Fibroblast of skin of back (primary cell): ENCODE results near the gene OGA.
A peak's percentile ranks its signal among the peaks of the same experiment; 100 is the strongest.

Experiments used
- DNase-seq: peaks from one replicate; pipeline ENCODE4 v3.0.0-alpha.2; 2013

OGA gene

DNA sequence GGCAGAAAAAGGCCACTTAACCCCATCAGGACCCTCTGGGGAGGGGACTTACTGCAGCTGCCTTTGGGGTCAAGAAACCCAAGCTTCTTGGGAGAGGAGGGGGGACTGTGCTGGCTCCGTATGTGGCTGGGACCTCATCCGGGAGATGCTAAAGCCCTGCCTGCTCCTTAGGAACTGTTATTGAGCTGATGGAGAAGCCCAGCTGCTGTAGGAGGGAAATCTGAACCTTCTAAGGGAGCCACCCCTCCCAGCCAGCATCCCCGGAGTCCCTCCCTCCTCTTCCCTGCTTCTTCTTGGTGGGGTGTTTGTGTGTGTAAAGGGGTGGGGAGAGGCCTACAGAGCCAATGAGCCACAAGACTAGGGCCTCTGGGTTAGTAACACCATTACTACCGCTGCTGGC, 17.1 kb upstream of the OGA start:
- no peak for DNase-seq

DNA sequence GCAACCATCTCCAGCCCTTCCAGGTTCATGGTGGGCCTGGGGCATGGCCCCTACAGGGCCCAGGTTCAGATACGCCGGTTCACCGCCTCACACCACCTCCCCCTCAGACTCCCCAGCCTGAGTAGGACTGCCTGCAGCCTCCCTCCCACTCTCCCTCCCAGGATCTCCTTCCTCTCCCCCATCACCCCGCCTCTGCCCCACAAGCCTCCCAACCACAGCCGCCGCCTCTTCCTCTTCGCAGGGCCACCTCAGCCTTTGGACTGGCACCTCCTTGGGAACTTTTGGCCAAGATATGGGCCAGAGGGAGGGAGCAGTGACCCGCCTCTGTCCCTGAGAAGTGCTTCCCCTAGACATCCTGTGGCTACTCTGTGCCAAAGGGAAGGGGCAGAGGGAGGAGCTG, 16.1 kb upstream of the OGA start:
- DNase-seq: no peak

DNA sequence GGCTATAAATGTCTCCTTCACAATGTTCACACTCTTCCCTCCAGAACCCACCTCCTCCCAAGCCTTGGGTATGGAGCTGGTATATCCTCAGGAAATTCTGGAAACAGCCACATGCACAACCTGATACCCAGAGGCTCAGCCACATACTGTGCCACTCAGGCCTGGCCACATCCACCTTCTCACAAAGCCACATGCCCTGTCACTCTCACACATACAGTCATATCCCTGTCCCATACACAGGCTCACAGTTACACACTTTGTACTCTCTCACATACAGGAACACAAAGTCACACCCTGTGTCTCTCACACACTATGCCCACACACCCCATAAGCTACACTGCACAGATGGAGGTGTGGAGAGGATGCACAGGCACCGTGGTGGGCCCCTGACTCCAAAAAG, 15.2 kb upstream of the OGA start:
- no peak for DNase-seq

DNA sequence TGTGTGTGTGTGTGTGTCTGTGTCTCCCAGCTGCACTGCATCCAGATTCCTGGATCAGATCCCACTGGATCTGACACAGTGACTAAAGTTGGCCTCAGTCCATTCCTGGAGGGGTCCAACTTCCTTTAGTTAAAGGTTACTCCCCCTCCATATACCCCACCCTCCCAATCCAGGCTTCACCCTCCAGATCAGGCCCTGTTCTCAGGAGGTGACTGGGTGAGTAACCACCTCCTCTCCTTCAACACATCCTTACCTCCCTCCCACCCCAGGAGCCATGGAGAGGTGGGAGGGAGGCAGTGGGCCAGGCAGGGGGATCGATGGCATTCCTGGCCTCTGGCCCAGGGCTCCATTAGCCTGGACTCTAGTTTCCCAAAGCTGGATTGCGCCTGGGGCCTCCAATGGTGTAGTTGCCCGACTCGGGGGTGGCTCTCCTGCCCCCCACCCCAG, 14.1 kb upstream of the OGA start:
- no peak for DNase-seq

DNA sequence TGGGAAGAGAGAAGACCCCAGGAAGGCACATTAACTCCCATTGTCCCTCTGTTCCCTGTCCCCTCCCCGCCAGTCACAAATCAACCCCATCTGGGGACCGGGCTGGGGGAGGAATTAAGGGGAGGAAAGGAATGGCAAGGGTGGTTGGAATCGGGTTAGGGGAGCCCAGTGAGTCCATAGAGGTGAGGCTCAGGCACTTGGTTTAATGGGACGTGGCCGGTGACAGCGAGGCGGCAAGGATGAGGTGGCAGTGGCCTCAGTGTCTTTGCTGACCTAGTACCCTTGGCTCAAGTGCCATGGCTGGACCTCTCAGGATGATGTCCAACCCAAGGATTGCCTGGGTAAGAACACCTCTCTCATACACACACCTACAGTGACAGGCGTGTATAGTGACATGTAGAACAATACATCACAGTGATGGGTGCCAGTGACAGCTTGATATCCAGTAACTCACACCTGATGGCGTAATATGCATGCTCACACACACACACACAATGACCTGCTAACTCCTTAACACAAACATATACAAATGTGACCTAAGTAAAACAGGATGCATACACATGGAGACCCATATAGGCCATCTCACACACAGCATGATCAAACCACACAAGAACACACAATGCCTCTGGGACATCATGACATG, 13.0 kb upstream of the OGA start:
- no peak for DNase-seq

DNA sequence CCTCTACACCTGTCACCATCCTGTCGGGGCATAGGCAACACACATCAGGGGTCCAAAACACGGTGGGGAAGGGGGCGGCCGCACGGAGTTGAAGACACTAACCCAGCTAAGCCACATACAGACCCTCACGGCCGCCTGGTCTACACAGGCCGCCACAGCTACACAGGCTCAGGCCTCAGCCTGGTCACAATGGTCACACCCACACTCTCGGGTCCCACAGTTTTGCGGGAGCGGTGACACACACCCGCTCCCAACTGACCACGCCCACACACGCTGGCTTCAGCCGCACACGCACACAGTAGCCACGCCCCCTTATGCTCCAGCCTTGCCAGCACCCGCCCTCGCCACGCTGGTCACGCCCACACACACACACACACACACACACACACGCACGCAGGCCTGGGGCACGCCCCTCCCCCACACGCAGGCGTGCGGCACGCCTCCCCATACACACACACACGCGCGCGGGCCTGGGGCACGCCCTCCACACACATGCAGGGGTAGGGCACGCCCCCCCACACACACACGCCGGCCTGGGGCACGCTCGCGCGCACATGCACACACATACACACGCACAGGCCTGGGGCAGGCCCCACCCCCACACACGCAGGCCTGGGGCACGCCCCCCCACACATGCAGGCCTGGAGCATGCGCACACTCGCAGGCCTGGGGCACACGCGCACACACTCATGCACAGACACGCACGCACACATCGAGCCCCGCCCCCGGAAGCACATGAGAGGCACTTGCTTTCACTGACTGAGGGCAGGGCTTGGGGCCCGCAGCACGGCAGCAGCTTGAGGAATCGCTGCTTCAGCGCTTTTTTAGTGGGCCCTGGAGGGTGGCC, 12.3 kb upstream of the OGA start:
- peak; percentile 88 for DNase-seq

DNA sequence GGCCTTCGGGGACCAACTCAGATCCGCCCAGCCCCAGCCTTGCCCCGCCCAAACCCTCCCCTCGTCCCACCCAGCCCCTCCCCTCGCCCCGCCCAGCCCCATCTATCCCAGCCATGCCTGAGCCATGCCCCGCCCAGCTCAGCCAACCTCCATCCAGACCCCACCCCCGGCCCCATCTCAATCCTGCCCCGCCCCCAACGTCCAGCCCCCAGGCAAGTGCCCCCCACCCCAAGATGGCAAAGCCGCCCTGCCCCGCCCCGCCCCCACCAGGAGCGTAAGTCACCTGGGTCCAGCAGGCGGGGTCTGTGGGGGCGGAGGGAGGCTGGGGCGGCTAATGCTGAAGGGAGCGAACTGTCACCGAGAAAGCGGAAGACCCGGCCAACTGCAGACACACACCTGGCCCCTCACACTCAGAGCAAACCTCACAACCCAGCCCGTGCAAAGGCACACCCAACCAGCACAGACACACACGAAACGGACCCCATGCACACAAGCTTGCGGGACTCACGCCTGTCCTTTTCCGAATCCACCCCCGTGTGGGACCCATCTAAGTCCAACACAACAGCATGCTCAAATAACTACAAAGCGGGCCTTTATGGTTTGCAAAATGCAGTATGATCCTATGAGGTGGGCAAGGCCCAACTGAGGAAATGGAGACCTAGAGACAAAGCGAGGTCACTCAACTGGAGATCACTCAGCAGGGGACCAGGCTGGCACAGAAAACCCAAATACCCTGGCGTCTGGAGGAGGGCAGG, 11.5 kb upstream of the OGA start:
- peak; percentile 37 for DNase-seq

DNA sequence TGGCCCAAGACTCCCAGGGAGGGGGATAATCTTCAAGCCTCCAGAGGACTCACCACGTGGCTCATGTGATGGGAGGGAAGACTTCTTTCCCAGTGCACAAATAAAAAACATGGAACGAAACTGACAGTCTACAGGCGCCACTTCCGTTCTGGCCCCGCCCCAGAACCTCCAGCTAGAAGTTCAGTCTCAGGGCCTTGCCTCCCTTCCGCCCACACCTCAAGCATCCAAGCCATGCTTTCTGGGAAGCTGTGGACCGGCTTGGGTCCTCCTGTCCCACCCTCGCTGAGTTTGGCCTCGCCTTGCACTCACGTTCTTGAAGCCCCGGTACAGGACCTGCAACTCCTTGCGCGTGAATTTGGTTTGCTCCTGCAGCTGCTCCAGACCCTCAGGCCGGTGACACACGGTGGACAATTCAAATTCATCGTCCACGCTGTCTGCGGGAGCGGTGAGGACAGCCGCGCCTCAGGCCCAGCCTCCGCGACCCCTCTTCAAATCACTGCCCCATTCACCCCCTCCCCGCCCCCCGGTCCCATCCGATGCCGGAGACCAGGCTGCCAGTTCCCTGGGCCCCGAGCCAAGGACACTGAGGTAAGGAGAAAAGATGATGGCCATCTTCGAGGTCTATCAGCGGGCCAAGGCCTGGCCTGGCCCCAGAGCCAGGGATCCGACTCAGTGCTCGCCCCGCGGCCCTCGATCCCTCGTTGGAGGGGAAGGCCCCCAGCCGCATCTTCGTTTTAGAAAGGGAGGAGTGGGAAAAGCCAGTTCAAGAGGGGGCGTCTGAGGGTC, 10.7 kb upstream of the OGA start:
- DNase-seq: no peak

DNA sequence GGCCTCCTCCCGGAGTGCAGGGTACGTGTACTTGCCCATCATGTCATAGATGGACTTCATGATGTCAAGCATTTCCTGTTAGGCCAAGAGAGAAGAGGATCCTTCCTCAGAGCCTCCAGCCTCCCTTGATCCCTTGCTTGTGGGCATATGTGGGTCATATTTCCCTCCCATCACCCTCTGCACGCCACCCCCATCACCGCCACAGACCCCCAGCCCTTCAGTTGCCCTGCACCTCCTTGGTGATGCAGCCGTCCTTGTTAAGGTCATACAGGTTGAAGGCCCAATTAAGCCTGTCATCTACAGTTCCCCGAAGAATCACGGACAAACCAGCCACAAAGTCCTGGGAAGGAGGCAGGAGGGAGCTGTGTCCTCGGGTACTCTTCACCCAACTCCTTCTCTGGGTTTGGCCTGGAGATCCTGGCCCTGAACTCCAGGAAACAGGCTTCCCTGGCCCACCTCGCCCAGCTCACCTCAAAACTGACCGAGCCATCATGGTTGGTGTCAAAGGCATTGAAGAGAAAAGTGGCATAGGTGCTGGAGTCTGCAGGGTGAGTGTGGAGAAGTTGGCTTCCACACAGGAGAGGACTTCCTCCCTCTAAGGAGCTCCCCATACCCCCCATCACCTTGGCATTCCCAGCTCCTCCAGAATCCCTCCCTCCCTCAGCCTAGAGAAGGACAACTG, 9.8 kb upstream of the OGA start:
- no peak for DNase-seq

DNA sequence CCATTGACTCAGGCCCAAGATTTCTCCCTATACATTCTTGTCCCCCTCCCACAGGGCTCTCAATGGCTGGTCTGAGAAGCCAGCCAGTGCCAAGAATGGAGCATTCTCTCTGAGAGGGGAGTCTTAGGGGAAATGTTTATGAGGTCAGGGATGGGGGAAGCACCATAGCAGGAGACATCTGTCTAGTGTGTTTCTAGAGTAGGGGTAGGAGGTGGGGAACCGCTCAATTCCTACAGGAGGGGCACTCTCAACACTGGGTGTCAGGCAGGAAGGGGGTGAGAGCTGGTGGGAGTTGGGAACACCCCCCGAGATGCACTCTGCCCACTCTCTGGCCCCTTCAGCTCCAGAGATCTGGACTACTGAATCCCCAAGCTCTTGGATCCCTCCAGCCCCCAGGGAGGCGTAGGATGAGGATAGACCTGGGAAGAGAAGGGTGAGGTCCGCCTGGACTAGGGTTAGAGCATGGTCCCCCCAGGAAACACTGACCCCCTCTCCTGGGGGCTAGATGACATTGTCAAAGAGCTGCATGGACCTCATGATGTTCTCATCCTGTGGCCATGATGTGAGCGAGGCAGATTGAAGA, 8.7 kb upstream of the OGA start:
- DNase-seq: no peak

DNA sequence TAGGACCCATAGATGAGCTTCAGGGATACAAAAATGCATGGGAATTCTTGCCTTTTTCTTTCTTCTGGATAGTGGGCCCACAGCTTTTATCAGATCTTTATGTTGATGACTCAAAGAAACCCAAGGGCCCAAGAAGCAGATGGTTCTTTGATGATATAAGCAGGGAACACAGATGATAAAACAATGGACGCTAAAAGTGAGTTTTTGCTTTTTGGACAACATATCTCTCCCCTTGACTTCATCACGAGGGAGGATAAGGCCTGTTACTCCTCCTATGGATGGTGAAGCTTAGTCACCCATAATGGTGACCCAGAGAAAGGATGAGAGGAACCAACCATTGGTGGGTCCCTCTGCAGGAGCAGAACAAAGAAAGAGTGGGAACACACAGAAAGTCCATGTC, 6.5 kb upstream of the OGA start:
- no peak for DNase-seq

DNA sequence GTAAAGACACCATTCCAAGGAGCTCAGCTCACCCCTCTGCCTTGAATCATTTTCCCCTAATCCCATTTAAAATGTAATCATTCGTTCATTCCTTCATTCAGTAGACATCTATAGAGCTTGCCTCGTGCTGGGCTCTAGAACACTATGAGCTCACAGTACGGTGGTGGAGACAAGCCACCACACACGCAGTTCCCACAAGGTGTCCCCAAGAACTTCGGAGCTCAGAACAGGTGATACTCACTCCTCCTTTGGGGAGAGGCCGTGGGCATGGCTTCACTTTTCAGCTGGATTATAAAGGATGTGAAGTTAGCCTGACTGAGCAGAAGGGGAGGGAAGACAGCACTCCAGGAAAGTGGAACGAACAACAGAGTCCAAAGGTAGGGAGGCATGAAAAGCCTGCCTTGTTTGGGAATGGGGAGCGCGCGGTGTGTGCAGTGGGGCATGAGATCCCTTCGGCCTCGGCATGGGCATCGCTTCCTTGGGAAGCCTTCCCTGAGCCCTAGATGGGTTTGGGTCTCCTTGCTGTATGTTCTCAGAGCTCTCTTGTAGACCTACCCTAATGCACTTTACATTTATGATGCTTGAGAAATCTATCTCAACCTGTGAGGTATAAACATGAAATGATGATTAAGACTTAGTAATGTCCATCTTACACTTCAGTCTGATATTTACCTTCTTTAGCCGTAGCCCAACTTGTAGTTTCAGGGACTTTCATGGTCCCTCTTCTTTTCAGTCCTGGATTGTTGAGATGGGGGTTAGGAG, 809 bp upstream of the OGA start:
- DNase-seq: no peak

DNA sequence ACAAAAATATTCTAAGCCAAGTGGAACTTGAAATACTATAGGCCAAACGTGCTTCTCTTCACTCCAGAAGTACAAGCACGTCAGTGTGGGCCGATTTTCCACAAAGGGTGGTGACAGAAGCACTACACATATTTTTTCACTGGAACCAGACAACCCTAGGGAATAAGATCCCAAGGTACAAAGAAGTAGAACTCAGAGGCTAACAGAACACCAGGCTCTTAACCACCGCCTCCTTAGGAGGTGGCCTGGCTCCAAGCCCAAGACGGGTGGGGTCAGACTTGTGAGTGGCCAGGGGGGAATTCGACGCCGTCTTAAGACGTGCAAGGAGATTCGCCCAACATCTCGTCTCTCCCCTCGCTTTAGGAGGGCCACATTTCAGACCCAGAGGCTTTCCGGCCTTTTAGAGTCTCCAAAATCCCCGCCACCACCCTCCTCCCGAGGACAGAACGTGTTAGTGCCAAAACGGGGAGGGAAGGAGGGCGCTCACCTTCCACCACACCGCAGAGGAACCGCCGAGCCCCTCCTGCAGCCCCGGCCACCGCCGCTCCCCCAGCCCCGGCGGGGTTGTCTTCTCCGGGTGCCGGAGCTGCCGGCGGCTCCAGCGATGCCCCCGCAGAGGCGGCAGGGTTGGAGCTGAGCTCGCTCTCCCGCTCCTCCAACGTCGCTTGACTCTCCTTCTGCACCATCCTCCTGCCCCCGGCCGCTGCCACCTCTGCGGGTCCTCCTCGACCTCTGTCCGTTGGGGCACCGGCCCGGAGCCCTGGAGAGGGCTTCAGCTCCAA, 716 bp downstream of the OGA start:
- peak; percentile 95 for DNase-seq

DNA sequence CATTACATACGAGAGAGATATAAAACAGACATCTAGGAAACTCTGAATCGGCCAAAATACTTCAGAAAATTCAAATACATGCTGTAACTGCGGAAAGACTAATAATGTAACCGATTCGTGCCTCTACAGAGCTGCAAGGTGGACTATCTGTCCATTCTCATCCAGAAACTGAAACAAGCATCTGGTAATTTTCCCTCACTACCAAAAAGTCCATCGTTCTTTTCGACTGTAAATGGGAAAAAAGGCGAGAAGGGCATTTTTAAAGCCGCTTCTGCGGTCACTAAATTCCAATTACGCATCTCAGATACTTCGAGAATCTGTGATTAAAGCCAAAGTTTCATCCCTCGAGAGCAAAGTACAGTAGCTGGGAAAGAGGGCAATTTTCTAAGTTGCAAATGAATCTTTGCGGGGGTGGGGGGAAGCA, 1.3 kb downstream of the OGA start:
- no peak for DNase-seq

DNA sequence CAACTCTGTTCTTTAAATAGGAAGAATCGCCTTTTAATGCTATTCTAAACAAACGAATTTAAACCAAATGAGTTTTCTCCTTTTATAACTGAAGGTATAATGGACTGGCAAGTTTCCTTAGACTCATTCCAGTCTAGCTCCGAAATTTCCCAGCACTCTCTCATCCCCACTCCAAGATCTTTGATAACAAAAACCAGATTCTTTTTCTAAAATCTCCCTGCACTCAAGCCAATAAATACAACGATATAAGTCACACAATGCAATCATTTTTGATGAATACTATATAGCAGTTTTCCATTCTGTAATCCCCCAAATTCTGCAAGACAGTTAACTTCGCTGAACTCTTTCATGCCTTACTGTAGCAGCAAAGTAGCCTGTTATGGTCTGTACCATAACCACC, 1.9 kb downstream of the OGA start:
- DNase-seq: no peak

DNA sequence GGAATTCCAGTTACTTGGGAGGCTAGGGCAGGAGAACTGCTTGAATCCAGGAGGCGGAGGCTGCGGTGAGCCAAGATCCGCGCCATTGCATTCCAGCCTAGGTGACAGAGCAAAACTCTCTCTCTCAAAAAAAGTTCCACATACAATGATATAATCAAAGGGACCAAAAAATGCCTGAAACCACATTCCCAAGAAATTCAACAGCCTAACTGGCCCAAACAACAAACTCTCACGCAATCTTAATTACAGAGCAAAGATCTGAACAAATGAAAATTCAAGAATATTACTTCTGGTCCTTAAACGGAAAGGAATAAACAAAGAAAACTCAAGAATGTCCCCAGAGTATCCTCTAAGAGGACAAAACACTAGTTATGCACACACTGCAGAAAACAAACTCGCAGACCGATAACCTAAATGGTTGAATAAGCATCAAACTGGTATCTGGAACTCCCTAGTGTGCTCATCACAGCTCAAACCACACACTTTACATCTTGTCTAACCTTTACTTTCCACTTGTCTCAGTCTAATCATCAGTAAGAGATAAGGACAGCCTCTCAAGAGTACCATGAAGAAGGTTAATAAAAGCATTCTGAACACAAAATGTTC, 3.7 kb downstream of the OGA start:
- peak; percentile 36 for DNase-seq

DNA sequence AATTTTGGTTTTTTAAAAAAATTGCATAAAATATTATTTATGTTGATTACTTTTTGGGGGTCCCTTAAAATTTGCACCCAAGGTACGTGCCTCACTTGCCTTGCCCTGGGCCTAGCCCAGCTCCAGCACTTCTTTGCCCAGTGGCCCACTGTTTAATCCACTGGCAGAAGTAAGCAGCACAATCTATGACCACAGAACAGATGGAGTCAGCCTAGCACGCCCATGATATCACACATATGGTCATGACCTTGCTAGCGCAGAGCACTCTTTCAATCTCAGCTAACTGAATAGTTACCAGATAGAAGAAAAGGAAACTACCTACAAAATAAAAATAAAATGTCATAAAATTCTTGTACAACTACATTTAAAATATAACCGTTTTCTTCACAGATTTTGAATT, 5.6 kb downstream of the OGA start:
- no peak for DNase-seq

DNA sequence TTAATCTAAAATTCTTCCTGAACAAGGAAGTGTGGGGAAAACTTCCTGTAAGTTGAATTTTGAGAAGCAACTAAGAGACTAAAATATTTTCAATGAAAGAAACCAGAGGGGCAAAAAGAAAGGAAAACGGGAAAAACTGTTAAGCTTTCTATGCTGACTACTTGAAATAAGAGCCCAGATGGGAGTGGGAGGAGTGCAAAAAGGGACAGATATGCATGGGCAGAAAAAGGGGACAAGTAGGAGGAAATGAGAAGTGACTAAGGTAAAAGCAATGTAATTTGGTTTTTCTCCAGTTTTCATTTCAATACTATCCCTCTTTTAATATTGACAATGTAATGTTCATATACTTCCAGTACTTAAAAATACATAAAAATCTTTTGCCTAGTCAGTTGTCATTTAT, 11.1 kb downstream of the OGA start:
- no peak for DNase-seq

DNA sequence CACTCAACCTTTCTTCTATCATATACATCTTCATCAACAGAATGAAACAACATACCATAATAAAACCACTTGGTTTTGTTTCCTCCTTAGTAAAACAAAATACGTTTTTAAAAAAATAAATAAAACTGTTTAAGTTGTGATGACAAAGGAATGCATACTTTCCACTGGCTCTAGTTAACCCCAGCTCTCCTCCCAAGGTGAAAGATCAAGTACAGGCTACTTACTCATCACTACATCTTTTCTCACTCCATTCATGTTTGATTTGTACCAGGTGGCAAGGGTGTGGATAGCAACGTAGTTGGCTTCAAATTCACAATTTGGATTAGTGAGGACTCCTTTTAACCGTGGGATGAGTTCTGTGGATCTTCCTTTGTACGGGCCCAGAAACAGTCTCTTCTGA, 14.7 kb downstream of the OGA start:
- no peak for DNase-seq
